GM20431 (cell line): ENCODE data around the gene ASIC3.

Source experiments
- in situ Hi-C: fragments of 300-500 bp; cut with MseI, MboI; formaldehyde crosslinking; loops from one replicate; pipeline ENCODE4 v1.15.0; 2020; ENCODE audit warnings: low sequenced_read_pairs; ENCODE audit not compliant: unreplicated experiment

The ASIC3 gene

DNA sequence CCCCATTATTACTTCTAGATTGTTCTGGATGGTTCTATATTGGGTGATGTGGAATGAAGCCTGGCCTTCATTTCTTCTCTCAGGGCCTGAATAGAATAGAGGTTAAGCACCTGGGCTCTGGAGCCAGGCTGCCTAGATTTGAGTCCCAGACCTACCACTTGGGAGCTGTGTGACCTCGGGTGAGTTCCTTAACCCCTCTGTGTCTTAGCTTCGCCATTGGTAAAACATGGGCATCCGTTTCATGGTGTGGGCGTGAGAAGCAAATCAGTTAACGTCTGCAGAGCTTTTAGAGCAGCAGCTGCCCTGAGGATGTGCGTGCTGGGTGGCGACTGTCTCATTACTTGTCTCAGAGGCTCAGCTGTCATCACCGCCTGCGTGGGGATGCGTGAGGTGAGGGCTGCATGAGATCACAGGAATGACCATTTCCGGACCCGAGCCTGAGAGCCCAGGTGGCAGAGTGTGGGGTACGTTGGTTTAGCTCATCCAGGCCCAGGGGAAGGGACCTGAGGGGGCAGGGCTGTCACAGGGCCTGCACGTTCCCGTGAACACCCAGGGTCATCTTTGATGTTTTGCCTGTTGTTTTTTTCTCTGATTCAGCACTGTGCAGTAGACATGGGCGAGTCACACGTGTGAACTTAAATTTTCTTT, 47.6 kb downstream of the ASIC3 start:
- in situ Hi-C loops = no loop called here

DNA sequence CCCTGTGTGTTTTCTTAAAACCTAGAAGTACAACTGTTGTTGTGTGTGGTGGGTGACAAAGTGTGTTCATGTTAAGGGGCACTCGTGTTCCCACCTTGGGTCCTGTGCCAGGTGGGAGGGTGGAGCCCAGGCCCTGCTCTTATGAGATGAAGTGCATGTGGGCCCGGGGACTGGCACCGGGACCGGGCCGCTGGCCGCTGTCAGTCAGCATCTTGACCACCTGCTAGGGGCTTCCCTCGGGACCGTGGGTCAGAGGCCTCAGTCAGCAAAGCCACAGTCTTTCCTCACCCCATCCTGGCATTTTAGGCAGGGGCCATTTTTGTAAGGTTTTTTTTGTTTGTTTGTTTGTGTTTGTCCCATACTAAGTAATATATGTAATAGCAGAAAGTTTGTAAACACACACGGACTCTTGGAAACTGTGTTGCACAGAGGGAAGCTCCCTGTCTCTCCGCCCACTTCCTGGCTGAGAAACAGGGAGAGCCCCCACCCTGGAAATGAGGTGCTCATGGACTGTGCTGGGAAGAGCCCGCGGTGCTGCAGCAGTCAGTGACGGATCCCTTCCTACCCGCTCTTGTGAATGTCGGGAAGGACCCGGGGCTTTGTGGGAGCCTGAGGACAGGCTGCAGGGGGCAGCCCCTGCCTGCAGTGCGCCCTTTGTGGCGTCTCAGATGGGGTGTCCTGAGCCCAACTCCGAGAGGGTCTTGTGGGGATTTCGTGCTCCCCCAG, 51.3 kb downstream of the ASIC3 start:
- in situ Hi-C loops = no loop called here

DNA sequence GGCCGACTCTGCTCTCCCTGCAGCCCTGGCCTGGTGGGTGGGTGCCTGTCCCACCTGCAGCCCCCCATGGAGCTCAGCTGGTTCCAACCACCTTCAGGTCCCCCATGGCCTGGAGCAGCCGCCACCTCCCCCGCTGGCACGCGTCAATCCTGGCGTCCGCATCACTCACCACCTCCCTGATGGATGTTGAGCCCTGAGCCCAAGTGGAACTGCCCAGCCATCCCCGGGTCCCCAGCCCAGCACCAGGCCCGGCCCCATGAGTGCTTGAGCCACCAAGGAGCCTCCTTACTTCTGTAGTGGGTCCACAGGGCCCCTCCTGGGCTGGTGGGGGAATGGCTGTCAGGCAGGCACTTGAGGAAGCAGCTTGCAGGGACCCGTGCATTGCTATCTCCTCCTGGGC, 52.6 kb downstream of the ASIC3 start:
- in situ Hi-C loops = no loop called here

DNA sequence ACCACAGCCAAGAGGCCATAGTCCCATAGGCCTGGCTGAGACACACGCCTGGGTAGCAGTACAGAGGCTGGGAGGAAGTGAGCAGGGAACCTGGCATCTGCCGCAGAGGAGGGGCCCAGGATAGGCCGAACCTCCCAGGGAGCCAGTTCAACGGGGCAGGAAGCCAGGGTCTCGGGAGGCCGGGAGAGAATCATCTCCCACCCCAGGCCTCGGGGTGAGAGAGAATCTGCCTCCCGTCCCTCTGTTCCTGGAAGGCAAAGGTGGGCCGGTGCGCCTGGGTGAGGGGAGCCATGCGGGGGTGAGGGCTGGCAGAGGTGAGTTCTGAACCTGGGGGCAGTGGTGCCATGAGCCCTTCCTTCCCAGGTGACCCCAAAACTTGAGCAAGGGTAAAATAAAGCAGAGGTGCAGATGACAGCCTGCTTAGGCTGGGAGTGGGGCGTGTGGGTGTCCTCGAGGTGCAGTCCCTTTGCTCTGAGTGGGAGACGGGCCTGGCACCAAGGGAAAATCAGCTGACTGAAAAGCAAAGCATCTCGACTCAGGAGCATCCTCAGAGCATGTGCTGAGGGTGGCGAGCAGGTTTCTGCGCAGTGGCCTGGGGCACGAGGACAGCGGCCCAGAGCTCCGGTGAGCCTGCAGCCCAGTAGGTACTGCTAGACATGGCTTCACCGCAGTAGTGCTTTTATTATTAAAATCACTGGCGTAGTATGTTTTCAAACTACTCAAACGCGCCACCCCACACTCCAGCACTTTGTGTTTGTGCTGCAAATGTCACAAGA, 53.5 kb downstream of the ASIC3 start:
- in situ Hi-C loops = no loop called here
